ENCODE measurements around the gene FYN.

DNA sequence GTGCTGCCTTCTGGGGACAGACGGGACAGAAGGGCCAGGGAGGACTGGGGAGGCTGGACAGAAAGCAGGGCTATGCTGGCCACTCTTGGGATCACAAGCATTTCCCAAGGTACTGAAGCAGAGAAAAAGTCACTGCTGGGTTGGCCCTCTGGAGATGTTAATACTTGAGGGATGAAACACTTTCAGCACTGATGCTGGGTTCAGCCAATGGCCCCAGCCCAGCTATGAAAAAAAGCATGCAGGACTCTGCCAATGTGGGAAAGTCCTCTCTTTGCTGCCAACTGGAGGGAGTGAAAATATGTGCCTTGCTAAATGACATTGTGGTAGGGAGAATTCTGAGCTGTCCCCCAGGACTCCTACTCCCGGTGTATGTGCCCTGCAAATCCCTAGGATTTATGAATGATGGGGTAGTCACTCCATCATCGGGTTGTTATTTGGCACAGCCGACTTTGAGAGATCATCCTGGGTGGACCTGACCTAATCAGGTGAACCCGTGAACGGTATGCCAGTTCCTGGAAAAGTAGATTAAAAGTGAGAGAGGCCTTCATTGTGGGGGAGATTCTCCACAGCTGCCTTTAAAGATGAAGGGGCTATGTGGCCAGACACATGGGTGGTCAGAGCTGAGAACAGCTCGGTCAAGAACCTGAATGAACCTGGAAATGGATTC lies 147.7 kb downstream of the FYN start:
- TF ChIP-seq, protein P1, sequence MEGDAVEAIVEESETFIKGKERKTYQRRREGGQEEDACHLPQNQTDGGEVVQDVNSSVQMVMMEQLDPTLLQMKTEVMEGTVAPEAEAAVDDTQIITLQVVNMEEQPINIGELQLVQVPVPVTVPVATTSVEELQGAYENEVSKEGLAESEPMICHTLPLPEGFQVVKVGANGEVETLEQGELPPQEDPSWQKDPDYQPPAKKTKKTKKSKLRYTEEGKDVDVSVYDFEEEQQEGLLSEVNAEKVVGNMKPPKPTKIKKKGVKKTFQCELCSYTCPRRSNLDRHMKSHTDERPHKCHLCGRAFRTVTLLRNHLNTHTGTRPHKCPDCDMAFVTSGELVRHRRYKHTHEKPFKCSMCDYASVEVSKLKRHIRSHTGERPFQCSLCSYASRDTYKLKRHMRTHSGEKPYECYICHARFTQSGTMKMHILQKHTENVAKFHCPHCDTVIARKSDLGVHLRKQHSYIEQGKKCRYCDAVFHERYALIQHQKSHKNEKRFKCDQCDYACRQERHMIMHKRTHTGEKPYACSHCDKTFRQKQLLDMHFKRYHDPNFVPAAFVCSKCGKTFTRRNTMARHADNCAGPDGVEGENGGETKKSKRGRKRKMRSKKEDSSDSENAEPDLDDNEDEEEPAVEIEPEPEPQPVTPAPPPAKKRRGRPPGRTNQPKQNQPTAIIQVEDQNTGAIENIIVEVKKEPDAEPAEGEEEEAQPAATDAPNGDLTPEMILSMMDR (IDR thresholded peaks at IDR 0.05 in 2 of 3, conservative IDR thresholded peaks at IDR 0.05 in 1 of 3; ENCODE audit: borderline replicate concordance in 1 of 3, insufficient read depth in 1 of 3, low read depth in 2 of 3, low read length in 2 of 3) = no peak
- TF ChIP-seq TCF7L2 (IDR thresholded peaks at IDR 0.05; ENCODE audit: borderline replicate concordance, extremely low read depth, insufficient read depth, insufficient read length) (no peak), POLR2AphosphoS5 (IDR thresholded peaks at IDR 0.05; ENCODE audit: low read depth, low read length) (no peak), SP1 (IDR thresholded peaks at IDR 0.05; ENCODE audit: low read depth) (no peak), EZH2 (IDR thresholded peaks at IDR 0.05) (no peak), SIN3A (IDR thresholded peaks at IDR 0.05; ENCODE audit: low read depth) (no peak), ATF3 (IDR thresholded peaks at IDR 0.05) (no peak)
